A549 (cell line): ENCODE results near the gene TMEM156. TPM values are rescaled to one million over a fixed set of nuclear protein-coding genes. Genes with fewer than 3 reads are reported as not detected.

Experiments used
- polyA plus RNA-seq, 4 experiments: library from polyadenylated mRNA; depleted of rRNA in 3 of 4; stranded (reverse); fragments of >200 nt; fragmentation: RNase III in 1 of 4; extraction: RNeasy Plus Mini Kit Qiagen cat#74134 plus additional on column Dnase treatment in 1 of 4; gene quantifications; 2 replicates in 3 of 4; 3 replicates in 1 of 4; pipeline ENCODE4 v1.2.3, GENCODE V29; 2011 to 2017

The TMEM156 gene
- polyA plus RNA-seq, 2 of the 4 experiments (the other 2 are of a cell fraction) = 10.4 to 45.1 TPM

Other genes starting within 250 kb of the TMEM156 start
- 0.11 and 0.14 TPM in 2 replicates for gene TLR10, start 249.4 kb downstream of the TMEM156 start, polyA plus RNA-seq (2011; rRNA removed)
- gene TLR10, start 249.4 kb downstream of the TMEM156 start, polyA plus RNA-seq (2017; fragmentation: RNase III; extraction: RNeasy Plus Mini Kit Qiagen cat#74134 plus additional on column Dnase treatment) = 0.05 to 0.11 TPM in 2 of 3 replicates, not detected in the other
- 2.6 and 2.7 TPM in 2 replicates for gene TLR1, start 227.6 kb downstream of the TMEM156 start, polyA plus RNA-seq (2011; rRNA removed)
- 0.83 to 1.2 TPM (median 0.86 TPM) in 3 replicates for gene TLR1, start 227.6 kb downstream of the TMEM156 start, polyA plus RNA-seq (2017; fragmentation: RNase III; extraction: RNeasy Plus Mini Kit Qiagen cat#74134 plus additional on column Dnase treatment)
- gene TLR6, start 175.6 kb downstream of the TMEM156 start, polyA plus RNA-seq (2011; rRNA removed) = 11.5 and 13.2 TPM in 2 replicates
- 5.2 to 5.9 TPM (median 5.6 TPM) in 3 replicates for gene TLR6, start 175.6 kb downstream of the TMEM156 start, polyA plus RNA-seq (2017; fragmentation: RNase III; extraction: RNeasy Plus Mini Kit Qiagen cat#74134 plus additional on column Dnase treatment)
- gene FAM114A1, start 164.6 kb downstream of the TMEM156 start, polyA plus RNA-seq (2011; rRNA removed) = 50.3 and 55.4 TPM in 2 replicates
- gene FAM114A1, start 164.6 kb downstream of the TMEM156 start, polyA plus RNA-seq (2017; fragmentation: RNase III; extraction: RNeasy Plus Mini Kit Qiagen cat#74134 plus additional on column Dnase treatment) = 39.2 to 51.7 TPM (median 44.2 TPM) in 3 replicates
- 98.6 and 108 TPM in 2 replicates for gene KLHL5, start 29.8 kb upstream of the TMEM156 start, polyA plus RNA-seq (2011; rRNA removed)
- gene KLHL5, start 29.8 kb upstream of the TMEM156 start, polyA plus RNA-seq (2017; fragmentation: RNase III; extraction: RNeasy Plus Mini Kit Qiagen cat#74134 plus additional on column Dnase treatment) = 51.9 to 63.2 TPM (median 62.4 TPM) in 3 replicates
- gene WDR19, start 150.1 kb upstream of the TMEM156 start, polyA plus RNA-seq (2011; rRNA removed) = 29.5 and 30.1 TPM in 2 replicates
- gene WDR19, start 150.1 kb upstream of the TMEM156 start, polyA plus RNA-seq (2017; fragmentation: RNase III; extraction: RNeasy Plus Mini Kit Qiagen cat#74134 plus additional on column Dnase treatment) = 10.8 to 12.8 TPM (median 12.1 TPM) in 3 replicates